ENCODE measurements around the gene TSPAN18. TPM values are rescaled to one million over a fixed set of nuclear protein-coding genes. Genes with fewer than 3 reads are reported as not detected.

The TSPAN18 gene
- total RNA-seq, 2 experiments from 2014 or later = not detected

DNA sequence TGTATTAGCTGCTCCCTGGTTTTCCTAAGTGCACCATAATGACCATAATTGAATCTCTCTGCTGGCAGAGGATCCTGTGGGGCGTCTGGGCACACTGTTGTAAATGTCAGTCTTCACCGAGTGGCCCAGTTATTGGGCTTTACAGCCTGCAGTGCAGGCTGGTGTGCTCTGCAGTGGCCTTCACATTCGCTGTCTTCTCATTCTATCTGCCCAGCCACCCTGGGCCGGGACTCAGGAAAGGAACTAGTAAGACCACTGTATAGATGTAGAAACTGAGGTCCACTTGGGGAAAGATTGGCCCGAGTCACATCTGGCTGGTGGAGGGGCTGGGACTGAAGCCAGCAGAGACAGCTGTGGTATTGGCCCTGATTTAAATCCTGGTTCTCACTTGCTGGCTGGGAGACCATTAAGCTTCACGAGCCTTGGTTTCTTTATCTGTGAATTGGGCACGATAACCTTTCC is 49.3 kb downstream of the TSPAN18 start:
- no peak overlapping the region for H3K27ac ChIP-seq (ENCODE audit: low read depth, low read length, poor library complexity, severe bottlenecking)
- POLR2A ChIA-PET = interaction anchor here (0.7 kb wide), 1 partner anchor 496 kb away, joined by 3 read pairs; no protein-coding TSS in a partner anchor

DNA sequence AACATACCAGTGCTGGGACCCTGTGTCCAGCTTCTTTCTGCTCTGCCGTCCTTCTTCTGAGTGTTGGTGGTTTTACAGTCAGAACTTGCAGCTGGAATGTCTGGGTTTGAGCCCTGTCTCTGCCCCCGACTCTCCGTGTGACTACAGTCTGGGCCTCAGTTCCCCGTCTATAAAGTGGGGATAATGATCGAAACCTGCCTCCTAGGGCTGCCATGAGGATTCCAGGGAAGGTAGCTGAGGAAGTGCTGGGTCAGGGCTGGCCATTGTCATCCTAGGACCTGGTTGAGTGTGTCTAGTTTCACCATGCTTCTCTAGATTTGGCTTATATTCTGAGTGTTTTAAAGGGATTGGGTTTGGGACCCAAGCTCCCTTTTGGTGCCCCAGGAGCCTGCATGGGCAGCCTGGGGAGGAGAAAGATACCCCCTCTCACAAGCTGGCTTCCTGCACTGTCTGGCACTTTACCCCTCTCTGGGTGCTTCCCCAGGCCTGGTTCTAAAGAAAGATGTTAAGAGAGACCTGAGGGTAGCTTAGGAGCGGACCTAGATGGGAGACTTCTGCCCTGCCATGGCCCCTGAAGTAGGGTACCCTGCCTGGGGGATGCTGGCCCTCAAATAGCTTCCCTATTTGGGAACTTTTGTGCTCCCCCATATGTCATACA is 49.9 kb downstream of the TSPAN18 start:
- Histone ChIP-seq H3K9me3 (ENCODE audit: low read length) (no peaks in the 10 kb centered on the region), H3K4me3 (ENCODE audit: low read depth, low read length, poor library complexity, severe bottlenecking) (no peak overlapping the region)
- TF ChIP-seq, protein P1, sequence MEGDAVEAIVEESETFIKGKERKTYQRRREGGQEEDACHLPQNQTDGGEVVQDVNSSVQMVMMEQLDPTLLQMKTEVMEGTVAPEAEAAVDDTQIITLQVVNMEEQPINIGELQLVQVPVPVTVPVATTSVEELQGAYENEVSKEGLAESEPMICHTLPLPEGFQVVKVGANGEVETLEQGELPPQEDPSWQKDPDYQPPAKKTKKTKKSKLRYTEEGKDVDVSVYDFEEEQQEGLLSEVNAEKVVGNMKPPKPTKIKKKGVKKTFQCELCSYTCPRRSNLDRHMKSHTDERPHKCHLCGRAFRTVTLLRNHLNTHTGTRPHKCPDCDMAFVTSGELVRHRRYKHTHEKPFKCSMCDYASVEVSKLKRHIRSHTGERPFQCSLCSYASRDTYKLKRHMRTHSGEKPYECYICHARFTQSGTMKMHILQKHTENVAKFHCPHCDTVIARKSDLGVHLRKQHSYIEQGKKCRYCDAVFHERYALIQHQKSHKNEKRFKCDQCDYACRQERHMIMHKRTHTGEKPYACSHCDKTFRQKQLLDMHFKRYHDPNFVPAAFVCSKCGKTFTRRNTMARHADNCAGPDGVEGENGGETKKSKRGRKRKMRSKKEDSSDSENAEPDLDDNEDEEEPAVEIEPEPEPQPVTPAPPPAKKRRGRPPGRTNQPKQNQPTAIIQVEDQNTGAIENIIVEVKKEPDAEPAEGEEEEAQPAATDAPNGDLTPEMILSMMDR (conservative IDR thresholded peaks at IDR 0.05; ENCODE audit: low read length) = no peak
- no peak for TF ChIP-seq EZH2phosphoT487 (IDR thresholded peaks at IDR 0.05; ENCODE audit: borderline replicate concordance, low read depth, low read length)

More for the DNA sequence above, 49.3 kb downstream of the TSPAN18 start:
- no TSS peak for BruUV-seq (replicated peaks)
- CTCF ChIA-PET (ENCODE audit: unreplicated experiment) = no interaction called here
- Histone ChIP-seq H3K9me3 (ENCODE audit: low read length) (no peaks in the 10 kb centered on the region), H4K20me1 (ENCODE audit: insufficient read depth, low read length) (no peaks in the 10 kb centered on the region), H3K36me3 (ENCODE audit: insufficient read depth, low read length) (no peaks in the 10 kb centered on the region), H3K9me2 (ENCODE audit: insufficient read depth, low read length) (no peaks in the 10 kb centered on the region), H3K4me1 (ENCODE audit: insufficient read depth, low read length, poor library complexity, severe bottlenecking) (no peaks in the 10 kb centered on the region), H2AFZ (ENCODE audit: low read length) (no peak overlapping the region), H3K79me2 (ENCODE audit: insufficient read depth, low read depth, low read length) (no peaks in the 10 kb centered on the region), H3K4me3 (ENCODE audit: low read depth, low read length, poor library complexity, severe bottlenecking) (no peak overlapping the region), H3K4me2 (ENCODE audit: low read length) (no peak overlapping the region)
- no peak for DNase-seq (ENCODE audit: low spot score)
- TF ChIP-seq EZH2phosphoT487 (IDR thresholded peaks at IDR 0.05; ENCODE audit: borderline replicate concordance, low read depth, low read length) = no peak
- TF ChIP-seq, protein P1 (conservative IDR thresholded peaks at IDR 0.05; ENCODE audit: low read length) = no peak
- intact Hi-C loops (cut with micrococcal nuclease; ENCODE audit: unreplicated experiment) = loop anchor here (1.0 to 5.0 kb wide), 2 partner anchors 155 to 219 kb away; no protein-coding TSS in a partner anchor

More for the DNA sequence above, 49.9 kb downstream of the TSPAN18 start:
- ChIA-PET CTCF (ENCODE audit: unreplicated experiment) (no interaction called here), POLR2A (no interaction called here)
- BruUV-seq (replicated peaks) = no TSS peak
- Histone ChIP-seq H3K36me3 (ENCODE audit: insufficient read depth, low read length) (no peaks in the 10 kb centered on the region), H4K20me1 (ENCODE audit: insufficient read depth, low read length) (no peaks in the 10 kb centered on the region), H3K79me2 (ENCODE audit: insufficient read depth, low read depth, low read length) (no peaks in the 10 kb centered on the region), H3K4me2 (ENCODE audit: low read length) (no peak overlapping the region), H2AFZ (ENCODE audit: low read length) (no peak overlapping the region), H3K9me2 (ENCODE audit: insufficient read depth, low read length) (no peaks in the 10 kb centered on the region), H3K4me1 (ENCODE audit: insufficient read depth, low read length, poor library complexity, severe bottlenecking) (no peaks in the 10 kb centered on the region), H3K27ac (ENCODE audit: low read depth, low read length, poor library complexity, severe bottlenecking) (no peak overlapping the region)
- DNase-seq (ENCODE audit: low spot score) = no peak
- intact Hi-C loops (cut with micrococcal nuclease; ENCODE audit: unreplicated experiment) = loop anchor here (5.0 kb wide), 1 partner anchor 219 kb away; no protein-coding TSS in a partner anchor
